PFSK-1 (cell line): Measurements from ENCODE around the gene HLA-DPB1.

Source experiments
- FOXP2 ChIP-seq: optimal IDR thresholded peaks from 2 replicates; pipeline ENCODE3; 2011; ENCODE audit warnings: borderline replicate concordance, control low read depth, inconsistent platforms; ENCODE audit not compliant: insufficient read depth; ENCODE audit errors: extremely low read length, extremely low read depth
- POLR2AphosphoS5 ChIP-seq: IDR thresholded peaks from 2 replicates; pipeline ENCODE4 v1.6.1; 2012; ENCODE audit warnings: low read depth, mild to moderate bottlenecking, control low read depth, low read length, moderate library complexity
- REST ChIP-seq, 2 experiments: IDR thresholded peaks; 2 replicates each; pipeline versions ENCODE4 v1.6.1 to v1.8.0; 2011 to 2012; ENCODE audit warnings: low read depth in 2 of 2, low read length in 2 of 2, control low read depth in 1 of 2, inconsistent platforms in 1 of 2, mild to moderate bottlenecking in 1 of 2, moderate library complexity in 1 of 2; ENCODE audit not compliant: insufficient read depth in 1 of 2
- SIN3A ChIP-seq: IDR thresholded peaks from 2 replicates; pipeline ENCODE4 v1.6.1; 2012; ENCODE audit warnings: mild to moderate bottlenecking, low read length, moderate library complexity, borderline replicate concordance; ENCODE audit not compliant: insufficient read depth
- TAF1 ChIP-seq: IDR thresholded peaks from 2 replicates; pipeline ENCODE4 v1.6.1; 2012; ENCODE audit warnings: low read length, control low read depth, borderline replicate concordance; ENCODE audit not compliant: insufficient read depth

HLA-DPB1 gene

GRCh38 chr6:33088931-33089620 lies 13.3 kb downstream of the HLA-DPB1 start:
- TF ChIP-seq SIN3A (no peak), TAF1 (no peak), POLR2AphosphoS5 (no peak), FOXP2 (no peak), REST (IDR thresholded peaks at IDR 0.05; ENCODE audit: insufficient read depth in 1 of 2, low read depth in 2 of 2, low read length in 2 of 2) (no peak)

- no peak for TF ChIP-seq POLR2AphosphoS5
- no peak for TF ChIP-seq FOXP2
- TF ChIP-seq REST (IDR thresholded peaks at IDR 0.05; ENCODE audit: insufficient read depth in 1 of 2, low read depth in 2 of 2, low read length in 2 of 2): no peak
- no peak for TF ChIP-seq TAF1
- TF ChIP-seq SIN3A: no peak
Observed at GRCh38 chr6:33091957-33092356, 16.2 kb downstream of the HLA-DPB1 start.

DNA sequence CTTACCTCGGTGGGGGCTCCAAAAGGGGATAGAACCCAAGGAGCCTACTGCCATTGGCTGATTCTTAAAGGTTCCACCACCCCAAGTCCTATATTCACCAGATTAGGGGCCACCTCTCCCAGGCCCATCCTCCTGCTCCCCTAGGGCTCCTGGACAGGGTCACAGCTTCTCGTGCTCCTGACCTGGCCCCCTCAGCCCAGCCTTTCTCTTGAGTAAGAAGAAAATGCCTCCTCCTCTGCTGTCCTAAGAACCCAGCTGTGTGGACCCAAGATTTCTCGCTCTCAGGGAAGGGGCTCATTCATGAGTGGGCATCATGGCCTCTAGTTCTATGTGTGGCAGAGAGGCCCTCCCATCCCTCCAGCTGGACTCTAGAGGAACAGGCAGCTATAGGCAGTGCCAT lies 16.6 kb downstream of the HLA-DPB1 start:
- TF ChIP-seq TAF1 (no peak), FOXP2 (no peak), SIN3A (no peak), REST (IDR thresholded peaks at IDR 0.05; ENCODE audit: insufficient read depth in 1 of 2, low read depth in 2 of 2, low read length in 2 of 2) (no peak), POLR2AphosphoS5 (no peak)

DNA sequence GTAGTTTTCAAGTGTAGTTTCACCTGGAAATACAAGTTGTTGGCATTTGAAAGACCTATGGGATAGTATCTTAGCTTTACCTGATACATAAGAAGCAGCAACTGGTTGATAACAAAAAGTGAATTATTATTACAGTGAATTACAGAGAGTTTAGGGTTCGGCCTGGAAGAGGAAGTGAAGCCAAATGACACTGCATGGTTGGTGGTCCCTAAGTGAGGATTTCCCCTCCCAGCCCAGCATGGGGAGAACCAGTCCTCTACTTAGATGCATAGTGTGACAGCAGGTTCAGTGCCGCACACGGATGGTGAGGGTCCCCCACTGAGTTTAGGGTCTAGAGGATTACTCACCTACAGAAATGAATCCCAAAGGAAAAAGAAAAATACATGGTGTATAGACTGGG lies 18.1 kb downstream of the HLA-DPB1 start:
- no peak for TF ChIP-seq TAF1
- no peak for TF ChIP-seq FOXP2
- TF ChIP-seq SIN3A: no peak

GRCh38 chr6:33095681-33096080 lies 19.9 kb downstream of the HLA-DPB1 start:
- TF ChIP-seq TAF1 (no peak), SIN3A (no peak), REST (IDR thresholded peaks at IDR 0.05; ENCODE audit: insufficient read depth in 1 of 2, low read depth in 2 of 2, low read length in 2 of 2) (no peak), POLR2AphosphoS5 (no peak), FOXP2 (no peak)
